Measurements from ENCODE around the gene CSRNP3.

Gene CSRNP3

GRCh38 chr2:165469417-165469816 lies at the start of gene CSRNP3:
Gene CSRNP3, plus strand, starts transcription at chr2:165469698. Its CDS starts 125,368 bp downstream, at chr2:165595066.
- Mint-ChIP-seq H3K4me3 (peak within 1 kb of the TSS; percentile 89 to 99 (median 93)), H3K36me3 (ENCODE audit: low read depth) (no peaks in the 10 kb centered on the region), H3K27ac (peak within 1 kb of the TSS; percentile 90 to 99 (median 95)), H3K9me3 (no peaks in the 10 kb centered on the region), H3K27me3 (ENCODE audit: low read depth) (no peaks in the 10 kb centered on the region), H3K4me1 (peaks cover 30% of the 10 kb centered on the region)
- TF ChIP-seq CTCF (IDR thresholded peaks at IDR 0.05; ENCODE audit: unreplicated experiment in 3 of 3) = no peak

GRCh38 chr2:165420231-165420630 lies 49.3 kb upstream of the CSRNP3 start:
- H3K9me3 Mint-ChIP-seq = peaks cover 38% of the 10 kb centered on the region
- no peak for TF ChIP-seq CTCF (IDR thresholded peaks at IDR 0.05; ENCODE audit: unreplicated experiment in 3 of 3)
- H3K4me3 Mint-ChIP-seq = no peak overlapping the region
- H3K27ac Mint-ChIP-seq = no peak overlapping the region
- H3K36me3 Mint-ChIP-seq (ENCODE audit: low read depth) = peaks cover 9% of the 10 kb centered on the region
- peaks cover 3% of the 10 kb centered on the region for H3K4me1 Mint-ChIP-seq
- H3K27me3 Mint-ChIP-seq (ENCODE audit: low read depth) = peaks cover 7% of the 10 kb centered on the region

GRCh38 chr2:165423081-165423480 lies 46.4 kb upstream of the CSRNP3 start:
- Mint-ChIP-seq H3K36me3 (ENCODE audit: low read depth) (peaks cover 5% of the 10 kb centered on the region), H3K27ac (no peak overlapping the region), H3K9me3 (peaks cover 19% of the 10 kb centered on the region), H3K4me3 (no peak overlapping the region), H3K27me3 (ENCODE audit: low read depth) (peaks cover 3% of the 10 kb centered on the region), H3K4me1 (peaks cover 3% of the 10 kb centered on the region)
- TF ChIP-seq CTCF (IDR thresholded peaks at IDR 0.05; ENCODE audit: unreplicated experiment in 3 of 3) = no peak

GRCh38 chr2:165425556-165425955 lies 43.9 kb upstream of the CSRNP3 start:
- Mint-ChIP-seq H3K36me3 (ENCODE audit: low read depth) (peaks cover 5% of the 10 kb centered on the region), H3K27ac (no peak overlapping the region), H3K27me3 (ENCODE audit: low read depth) (peaks cover 3% of the 10 kb centered on the region), H3K9me3 (peaks cover 18% of the 10 kb centered on the region), H3K4me3 (no peak overlapping the region), H3K4me1 (no peaks in the 10 kb centered on the region)
- no peak for TF ChIP-seq CTCF (IDR thresholded peaks at IDR 0.05; ENCODE audit: unreplicated experiment in 3 of 3)

DNA sequence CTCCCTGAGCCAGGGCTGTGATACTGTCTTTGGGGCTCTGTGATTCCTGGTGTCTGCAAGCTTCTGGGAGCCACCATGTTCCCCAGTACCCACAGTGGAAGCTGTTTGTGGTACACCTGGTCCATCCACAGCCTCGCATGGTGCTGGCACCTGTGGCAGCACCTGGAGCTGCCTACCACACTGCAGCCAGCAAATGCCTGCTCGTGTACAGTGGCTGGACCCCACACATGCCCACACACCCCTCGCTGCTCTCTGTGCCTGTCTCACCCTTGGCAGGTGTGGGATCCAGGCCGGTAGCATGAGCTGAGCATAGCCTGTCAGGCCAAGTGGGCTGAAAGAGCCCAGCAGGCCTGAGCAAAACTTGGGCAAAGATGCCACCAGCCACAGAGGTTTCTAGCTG lies 41.8 kb upstream of the CSRNP3 start:
- Mint-ChIP-seq H3K4me1 (no peaks in the 10 kb centered on the region), H3K4me3 (no peak overlapping the region), H3K36me3 (ENCODE audit: low read depth) (peaks cover 5% of the 10 kb centered on the region), H3K27ac (no peak overlapping the region), H3K9me3 (peaks cover 8% of the 10 kb centered on the region), H3K27me3 (ENCODE audit: low read depth) (no peaks in the 10 kb centered on the region)
- TF ChIP-seq CTCF (IDR thresholded peaks at IDR 0.05; ENCODE audit: unreplicated experiment in 3 of 3) = no peak

DNA sequence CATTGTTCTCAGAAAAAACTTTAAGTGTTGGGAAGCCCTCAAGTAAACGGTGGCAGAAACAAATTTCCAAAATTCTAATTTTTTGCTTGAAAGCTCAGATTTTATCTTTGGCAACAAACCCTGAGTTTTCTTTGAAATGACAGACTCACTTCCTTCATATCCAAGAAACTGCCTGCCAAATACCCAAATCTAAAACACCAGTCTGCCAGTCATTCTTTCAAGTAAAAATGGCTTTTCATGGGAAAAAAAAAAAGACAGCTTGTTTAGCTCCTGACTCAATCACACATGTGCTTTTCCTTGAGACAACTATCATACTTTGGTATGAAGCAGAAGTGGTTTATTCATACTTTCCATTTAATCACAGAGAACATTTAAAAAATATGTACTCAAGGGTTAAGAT lies 40.6 kb upstream of the CSRNP3 start:
- H3K4me1 Mint-ChIP-seq = no peaks in the 10 kb centered on the region
- H3K27me3 Mint-ChIP-seq (ENCODE audit: low read depth) = no peaks in the 10 kb centered on the region
- no peak overlapping the region for H3K27ac Mint-ChIP-seq
- H3K9me3 Mint-ChIP-seq = no peaks in the 10 kb centered on the region
- H3K4me3 Mint-ChIP-seq = no peak overlapping the region
- no peaks in the 10 kb centered on the region for H3K36me3 Mint-ChIP-seq (ENCODE audit: low read depth)
- TF ChIP-seq CTCF (IDR thresholded peaks at IDR 0.05; ENCODE audit: unreplicated experiment in 3 of 3) = no peak
